Measurements from ENCODE around the gene QDPR.
"Not testable (repeated sequence)": the region's sequence is repeated elsewhere in the genome, so short reads cannot be mapped to it uniquely, and the experiment has no call there.

The QDPR gene

GRCh38 chr4:17511950-17512795, at the start of gene QDPR:
Gene QDPR, minus strand, starts transcription at chr4:17512090. Its CDS starts 36 bp downstream, at chr4:17512054.
- DNase-seq (ENCODE audit: insufficient read length, low spot score) (peak; percentile 82), FAIRE-seq (peak; percentile 73)

GRCh38 chr4:17561195-17561909, 49.5 kb upstream of the QDPR start:
- FAIRE-seq: no peak
- no peak for DNase-seq (ENCODE audit: insufficient read length, low spot score)

GRCh38 chr4:17560065-17560673, 48.3 kb upstream of the QDPR start:
- no peak for FAIRE-seq
- DNase-seq (ENCODE audit: insufficient read length, low spot score): no peak

- DNase-seq (ENCODE audit: insufficient read length, low spot score) (no peak), FAIRE-seq (no peak)
These were observed 47.8 kb upstream of the QDPR start for GRCh38 chr4:17559709-17560048.

- DNase-seq (ENCODE audit: insufficient read length, low spot score): no peak
- no peak for FAIRE-seq
These were observed 47.2 kb upstream of the QDPR start for GRCh38 chr4:17558941-17559708.

- no peak for FAIRE-seq
- DNase-seq (ENCODE audit: insufficient read length, low spot score): no peak
These were observed 46.0 kb upstream of the QDPR start for GRCh38 chr4:17557880-17558279.

GRCh38 chr4:17556498-17556897, 44.6 kb upstream of the QDPR start:
- DNase-seq (ENCODE audit: insufficient read length, low spot score) (no peak), FAIRE-seq (no peak)

- DNase-seq (ENCODE audit: insufficient read length, low spot score) (no peak), FAIRE-seq (no peak)
These were observed 42.7 kb upstream of the QDPR start for GRCh38 chr4:17554568-17554967.

- FAIRE-seq (no peak), DNase-seq (ENCODE audit: insufficient read length, low spot score) (no peak)
These were observed 40.5 kb upstream of the QDPR start for GRCh38 chr4:17552427-17552826.

- DNase-seq (ENCODE audit: insufficient read length, low spot score) (no peak), FAIRE-seq (no peak)
These were observed 38.7 kb upstream of the QDPR start for GRCh38 chr4:17550549-17550948.

GRCh38 chr4:17546678-17547077, 34.8 kb upstream of the QDPR start:
- DNase-seq (ENCODE audit: insufficient read length, low spot score): no peak
- no peak for FAIRE-seq

GRCh38 chr4:17546222-17546621, 34.3 kb upstream of the QDPR start:
- DNase-seq (ENCODE audit: insufficient read length, low spot score): no peak
- FAIRE-seq: no peak

- FAIRE-seq (no peak), DNase-seq (ENCODE audit: insufficient read length, low spot score) (no peak)
These were observed 33.7 kb upstream of the QDPR start for GRCh38 chr4:17545374-17546140.

- FAIRE-seq: no peak
- DNase-seq (ENCODE audit: insufficient read length, low spot score): no peak
These were observed 32.9 kb upstream of the QDPR start for GRCh38 chr4:17544831-17545234.

- no peak for FAIRE-seq
- DNase-seq (ENCODE audit: insufficient read length, low spot score): no peak
These were observed 32.3 kb upstream of the QDPR start for GRCh38 chr4:17544205-17544604.

GRCh38 chr4:17537060-17537459, 25.2 kb upstream of the QDPR start:
- DNase-seq (ENCODE audit: insufficient read length, low spot score); FAIRE-seq: not testable (repeated sequence)

- FAIRE-seq: no peak
- no peak for DNase-seq (ENCODE audit: insufficient read length, low spot score)
These were observed 24.0 kb upstream of the QDPR start for GRCh38 chr4:17535906-17536305.

GRCh38 chr4:17535242-17535641, 23.4 kb upstream of the QDPR start:
- FAIRE-seq: no peak
- DNase-seq (ENCODE audit: insufficient read length, low spot score): no peak

- DNase-seq (ENCODE audit: insufficient read length, low spot score) (no peak), FAIRE-seq (no peak)
These were observed 22.8 kb upstream of the QDPR start for GRCh38 chr4:17534705-17535104.
